H1 (cell line): ENCODE data around the gene AIFM2. TPM values are rescaled to one million over a fixed set of nuclear protein-coding genes. Genes with fewer than 3 reads are reported as not detected.
"Not testable (repeated sequence)": the region's sequence is repeated elsewhere in the genome, so short reads cannot be mapped to it uniquely, and the experiment has no call there.

Experiments
- CTCF ChIA-PET: fragments of 300-600 bp; sonication (Branson Sonifier 250); formaldehyde crosslinking; loops from one replicate; lab custom pipeline; 2021; ENCODE audit not compliant: partially characterized antibody; lab: Charles Lee
- POLR2A ChIA-PET: fragments of 300-600 bp; sonication (Branson Sonifier 250); formaldehyde crosslinking; loops from one replicate; lab custom pipeline; 2021; ENCODE audit warnings: inconsistent platforms; ENCODE audit not compliant: partially characterized antibody; lab: Charles Lee
- DNase-seq, 2 experiments: peaks; one replicate each; pipeline versions ENCODE4 v3.0.0 to v3.0.0-alpha.2; 2010 to 2022; ENCODE audit warnings: low spot score in 2 of 2, low read depth in 1 of 2, mixed read lengths in 1 of 2
- FAIRE-seq: peaks from 2 replicates; lab custom pipeline; 2011; peaks lifted over from hg19 to GRCh38; lab: Jason Lieb, UNC
- H2AFZ ChIP-seq: 2 replicates; pipeline ENCODE4 v1.8.1; 2012; ENCODE audit warnings: low read length, inconsistent platforms
- H2AK5ac ChIP-seq: 2 replicates; pipeline ENCODE4 v1.6.1; 2013; ENCODE audit warnings: low read depth, low read length
- H2BK120ac ChIP-seq: replicated peaks from 2 replicates; pipeline ENCODE3; 2013; ENCODE audit warnings: low read depth, low read length, inconsistent platforms
- H2BK12ac ChIP-seq: 2 replicates; pipeline ENCODE4 v1.6.1; 2013; ENCODE audit warnings: low read depth, low read length
- H2BK15ac ChIP-seq: 2 replicates; pipeline ENCODE4 v1.6.1; 2013; ENCODE audit warnings: low read length
- H2BK20ac ChIP-seq: 2 replicates; pipeline ENCODE4 v1.6.1; 2013; ENCODE audit warnings: low read length
- H2BK5ac ChIP-seq: 2 replicates; pipeline ENCODE4 v1.6.1; 2013; ENCODE audit warnings: low read depth, low read length
- H3K14ac ChIP-seq: 2 replicates; pipeline ENCODE4 v1.6.1; 2013; ENCODE audit warnings: inconsistent platforms; ENCODE audit not compliant: insufficient read length
- H3K18ac ChIP-seq: 2 replicates; pipeline ENCODE4 v1.6.1; 2013; ENCODE audit warnings: low read length; ENCODE audit errors: extremely low read depth
- H3K23ac ChIP-seq: 2 replicates; pipeline ENCODE4 v1.6.1; 2013; ENCODE audit warnings: inconsistent platforms; ENCODE audit not compliant: insufficient read length
- H3K23me2 ChIP-seq: 2 replicates; pipeline ENCODE4 v1.6.1; 2013; ENCODE audit warnings: low read depth, low read length
- H3K27ac ChIP-seq: 2 replicates; pipeline ENCODE4 v1.6.1; 2011; ENCODE audit warnings: low read depth, low read length, inconsistent platforms
- H3K27me3 ChIP-seq, 4 experiments: replicated peaks in 1 of 4; 1 replicate in 1 of 4; 2 replicates in 3 of 4; pipeline versions ENCODE4 v1.6.1 to v1.8.1; 2011 to 2013; ENCODE audit warnings: low read length in 3 of 4, mild to moderate bottlenecking in 3 of 4, inconsistent platforms in 2 of 4, mixed read lengths in 2 of 4, moderate library complexity in 1 of 4; ENCODE audit not compliant: control insufficient read depth in 3 of 4, insufficient read depth in 3 of 4; ENCODE audit errors: extremely low read depth in 1 of 4
- H3K36me3 ChIP-seq, 4 experiments: 2 replicates each; pipeline versions ENCODE4 v1.6.1 to v1.8.1; 2011 to 2013; ENCODE audit warnings: mild to moderate bottlenecking in 4 of 4, low read length in 3 of 4, moderate library complexity in 2 of 4, control low read depth in 1 of 4, inconsistent platforms in 1 of 4; ENCODE audit not compliant: insufficient read depth in 4 of 4, control insufficient read depth in 2 of 4
- H3K4ac ChIP-seq: replicated peaks from 2 replicates; pipeline ENCODE3; 2013; ENCODE audit warnings: low read length, low read depth, mixed read lengths, inconsistent platforms; ENCODE audit not compliant: insufficient read length
- H3K4me1 ChIP-seq, 4 experiments: replicated peaks in 1 of 4; 1 replicate in 1 of 4; 2 replicates in 3 of 4; pipeline versions ENCODE4 v1.6.1 to v1.8.1; 2011 to 2013; ENCODE audit warnings: low read length in 3 of 4, inconsistent platforms in 2 of 4, mixed read lengths in 1 of 4; ENCODE audit not compliant: insufficient read depth in 4 of 4, control insufficient read depth in 3 of 4
- H3K4me2 ChIP-seq, 2 experiments: 2 replicates each; pipeline versions ENCODE4 v1.6.1 to v1.8.1; 2011 to 2013; ENCODE audit warnings: low read depth in 2 of 2, low read length in 2 of 2, control low read depth in 1 of 2, inconsistent platforms in 1 of 2, mild to moderate bottlenecking in 1 of 2; ENCODE audit not compliant: insufficient read depth in 1 of 2
- H3K4me3 ChIP-seq, 4 experiments: fragments of 200-600, 300-600 bp in 1 of 4; sonication (generic), shearing (Covaris generic), sonication (Bioruptor Twin) in 1 of 4; 2 replicates each; pipeline versions ENCODE4 v1.5.1 to v1.8.1; 2011 to 2016; ENCODE audit warnings: low read length in 4 of 4, low read depth in 3 of 4, control low read depth in 2 of 4, inconsistent platforms in 2 of 4, mild to moderate bottlenecking in 2 of 4, mixed read lengths in 1 of 4, moderate library complexity in 1 of 4; ENCODE audit not compliant: insufficient read depth in 2 of 4; ENCODE audit errors: extremely low read depth in 1 of 4
- H3K56ac ChIP-seq: replicated peaks from 2 replicates; pipeline ENCODE3; 2013; ENCODE audit warnings: low read depth, mild to moderate bottlenecking, mixed read lengths, low read length, inconsistent platforms; ENCODE audit not compliant: insufficient read length
- H3K79me1 ChIP-seq: 2 replicates; pipeline ENCODE4 v1.6.1; 2013; ENCODE audit warnings: low read depth, low read length, control low read depth
- H3K79me2 ChIP-seq, 2 experiments: 2 replicates each; pipeline versions ENCODE4 v1.6.1 to v1.8.1; 2012 to 2013; ENCODE audit warnings: low read length in 2 of 2, mild to moderate bottlenecking in 2 of 2, inconsistent platforms in 1 of 2; ENCODE audit not compliant: insufficient read depth in 2 of 2, control insufficient read depth in 1 of 2
- H3K9ac ChIP-seq, 4 experiments: replicated peaks in 1 of 4; 1 replicate in 1 of 4; 2 replicates in 3 of 4; pipeline versions ENCODE4 v1.6.1 to v1.8.1; 2011 to 2013; ENCODE audit warnings: low read depth in 3 of 4, low read length in 3 of 4, control low read depth in 2 of 4, mild to moderate bottlenecking in 2 of 4, moderate library complexity in 2 of 4, inconsistent platforms in 1 of 4; ENCODE audit errors: extremely low read depth in 1 of 4
- H3K9me3 ChIP-seq, 2 experiments: 2 replicates each; pipeline versions ENCODE4 v1.6.1 to v1.8.1; 2012 to 2013; ENCODE audit warnings: mild to moderate bottlenecking in 2 of 2, moderate library complexity in 2 of 2, control low read depth in 1 of 2, inconsistent platforms in 1 of 2, low read depth in 1 of 2, low read length in 1 of 2, mixed read lengths in 1 of 2; ENCODE audit not compliant: insufficient read depth in 2 of 2
- H4K20me1 ChIP-seq, 2 experiments: replicated peaks in 1 of 2; 2 replicates each; pipeline versions ENCODE3 to v1.8.1; 2011 to 2013; ENCODE audit warnings: inconsistent platforms in 2 of 2, low read length in 2 of 2, mild to moderate bottlenecking in 1 of 2; ENCODE audit not compliant: insufficient read depth in 2 of 2, control insufficient read depth in 1 of 2
- H4K5ac ChIP-seq: 2 replicates; pipeline ENCODE4 v1.6.1; 2013; ENCODE audit warnings: low read length, low read depth, mixed read lengths, inconsistent platforms; ENCODE audit not compliant: insufficient read length
- H4K8ac ChIP-seq: 2 replicates; pipeline ENCODE4 v1.8.0; 2013; ENCODE audit warnings: mild to moderate bottlenecking, moderate library complexity, low read length, inconsistent platforms; ENCODE audit not compliant: insufficient read depth; ENCODE audit errors: extremely low read depth
- H4K91ac ChIP-seq: replicated peaks from 2 replicates; pipeline ENCODE3; 2013; ENCODE audit warnings: low read length, mixed read lengths, inconsistent platforms; ENCODE audit not compliant: insufficient read length
- BRCA1 ChIP-seq: IDR thresholded peaks from 2 replicates; pipeline ENCODE4 v1.6.1; 2012; ENCODE audit warnings: low read depth, low read length, improper control_type of control experiment
- JUN ChIP-seq: IDR thresholded peaks from 2 replicates; pipeline ENCODE4 v1.6.1; 2011; ENCODE audit warnings: low read depth, mild to moderate bottlenecking, improper control_type of control experiment, low read length
- KDM1A ChIP-seq: fragments of 200-600, 300-600 bp; sonication (generic); IDR thresholded peaks from 2 replicates; pipeline ENCODE4 v1.7.1; 2016; ENCODE audit warnings: mild to moderate bottlenecking, low read length, borderline replicate concordance
- NRF1 ChIP-seq: IDR thresholded peaks from 2 replicates; pipeline ENCODE4 v1.6.1; 2011; ENCODE audit warnings: mild to moderate bottlenecking, low read depth, low read length, improper control_type of control experiment
- SP1 ChIP-seq: IDR thresholded peaks from 2 replicates; pipeline ENCODE4 v1.6.1; 2011; ENCODE audit warnings: low read depth, low read length
- SUZ12 ChIP-seq: fragments of 200-600 bp; sonication (generic); IDR thresholded peaks from 2 replicates; pipeline ENCODE4 v1.6.1; 2012; ENCODE audit warnings: mild to moderate bottlenecking, inconsistent platforms, low read length, moderate library complexity, mixed read lengths
- TCF12 ChIP-seq: IDR thresholded peaks from 2 replicates; pipeline ENCODE4 v1.6.1; 2011; ENCODE audit warnings: low read depth, mild to moderate bottlenecking, low read length
- USF2 ChIP-seq: IDR thresholded peaks from 2 replicates; pipeline ENCODE4 v1.6.1; 2011; ENCODE audit warnings: low read length, improper control_type of control experiment
- WGBS, 2 experiments: shearing (Covaris generic) in 1 of 2; methylation state at CpG; one replicate each; pipeline versions ENCODE4 v1.1.6 to v1.1.7; 2013 to 2015; ENCODE audit warnings: low lambda C conversion rate in 2 of 2, mixed read lengths in 2 of 2, inconsistent platforms in 1 of 2, low coverage in 1 of 2, missing lambda C conversion rate in 1 of 2; ENCODE audit not compliant: insufficient replicate concordance in 2 of 2, insufficient coverage in 1 of 2, insufficient read length in 1 of 2; ENCODE audit errors: extremely low coverage in 1 of 2, missing lambda C conversion rate in 1 of 2; 5-methylcytosine and 5-hydroxymethylcytosine counted together
- polyA plus RNA-seq, 7 experiments: library from polyadenylated mRNA; depleted of rRNA in 3 of 7; stranded (reverse) in 5 of 7; unstranded in 2 of 7; fragments of >200 nt in 5 of 7; fragments of 200-250 nt in 2 of 7; gene quantifications; 1 replicate in 5 of 7; 2 replicates in 1 of 7; 4 replicates in 1 of 7; pipeline versions ENCODE4 v1.2.1 to v1.2.3, GENCODE V29; 2011 to 2013; ENCODE audit warnings: missing spikeins in 2 of 7, mixed read lengths in 2 of 7
- total RNA-seq: library from RNA; stranded (reverse); fragmentation: NEBNext Ultra II Directional; extraction: Animal tissue kit (Norgen Biotek cat#: 25700); gene quantifications from 2 replicates; pipeline ENCODE4 v1.2.1, GENCODE V29; 2021

AIFM2 gene
- total and polyA plus RNA-seq, 2 of the 8 experiments (the other 6 are each of a cell fraction or from before 2014, with no cell fraction given), result 4.0 TPM

DNA sequence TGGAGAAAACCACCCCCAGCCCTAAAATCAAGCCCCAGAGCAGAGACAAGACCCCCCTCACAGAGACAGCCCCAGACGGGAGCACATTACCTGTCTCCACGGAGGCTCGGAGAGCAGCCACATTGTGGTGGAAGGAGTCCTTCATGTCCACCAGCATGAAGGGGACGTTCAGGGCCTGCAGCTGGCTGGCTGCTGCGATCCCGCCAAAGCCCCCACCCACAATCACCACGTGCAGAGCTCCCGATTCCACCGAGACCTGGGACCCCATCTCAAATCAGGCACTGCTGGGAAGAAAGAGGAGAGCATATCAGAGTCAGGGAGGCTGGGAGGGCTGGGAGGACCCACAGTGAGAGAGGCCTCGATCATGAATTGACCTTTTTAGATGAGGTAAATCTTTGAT lies 8.8 kb downstream of the AIFM2 start (continued):
- no peak for TF ChIP-seq USF2
- TF ChIP-seq KDM1A, result no peak
- TF ChIP-seq NRF1, result no peak
- no peak for TF ChIP-seq TCF12
- TF ChIP-seq SUZ12, result no peak
- no peak for TF ChIP-seq SP1
- no peak for TF ChIP-seq JUN
- TF ChIP-seq BRCA1, result no peak

DNA sequence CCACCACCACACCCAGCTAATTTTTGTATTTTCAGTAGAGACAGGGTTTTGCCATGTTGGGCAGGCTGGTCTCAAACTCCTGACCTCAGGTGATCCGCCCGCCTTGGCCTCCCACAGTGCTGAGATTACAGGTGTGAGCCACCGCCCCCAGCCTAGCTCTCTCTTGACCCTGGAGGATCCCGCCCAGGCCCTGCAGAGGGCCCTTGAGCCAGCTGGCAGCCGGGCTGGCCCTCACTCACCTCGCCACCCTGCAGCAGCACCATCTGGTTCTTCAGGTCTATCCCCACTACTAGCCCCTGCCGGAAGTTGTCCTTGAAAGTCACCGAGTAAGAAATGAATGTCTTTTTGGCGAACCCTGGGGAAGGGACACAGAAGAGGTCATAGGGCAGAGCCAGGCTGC lies 9.5 kb downstream of the AIFM2 start:
- not testable (repeated sequence) for H3K79me1 ChIP-seq, H4K91ac ChIP-seq, H3K27ac ChIP-seq, DNase-seq, H3K4me2 ChIP-seq, H2BK15ac ChIP-seq, H4K5ac ChIP-seq, H3K9me3 ChIP-seq, H3K18ac ChIP-seq, FAIRE-seq, H3K36me3 ChIP-seq, H3K4me1 ChIP-seq, H3K9ac ChIP-seq, H3K56ac ChIP-seq, H2BK20ac ChIP-seq, H3K23me2 ChIP-seq, H3K4ac ChIP-seq, H3K23ac ChIP-seq, H2BK12ac ChIP-seq, H2BK120ac ChIP-seq, H2AK5ac ChIP-seq, H2BK5ac ChIP-seq, H4K20me1 ChIP-seq, H4K8ac ChIP-seq, H2AFZ ChIP-seq, H3K79me2 ChIP-seq, H3K4me3 ChIP-seq, H3K27me3 ChIP-seq, H3K14ac ChIP-seq
- CTCF ChIA-PET, result interaction anchor here (0.9 to 11.0 kb wide), 8 partner anchors 8 to 1485 kb away, joined by 3 to 155 read pairs (median 4); partner anchors contain the start of gene TYSND1
- POLR2A ChIA-PET, result interaction anchor here (1.7 kb wide), 1 partner anchor 9 kb away, joined by 3 read pairs; no protein-coding TSS in a partner anchor
- 89% methylated on average over 9 of the region's 9 CpGs; no CpG with 5 or more reads in 1 of the 2 experiments for WGBS, 2 experiments
